ENCODE results near the gene PCDHA8.

The PCDHA8 gene

DNA sequence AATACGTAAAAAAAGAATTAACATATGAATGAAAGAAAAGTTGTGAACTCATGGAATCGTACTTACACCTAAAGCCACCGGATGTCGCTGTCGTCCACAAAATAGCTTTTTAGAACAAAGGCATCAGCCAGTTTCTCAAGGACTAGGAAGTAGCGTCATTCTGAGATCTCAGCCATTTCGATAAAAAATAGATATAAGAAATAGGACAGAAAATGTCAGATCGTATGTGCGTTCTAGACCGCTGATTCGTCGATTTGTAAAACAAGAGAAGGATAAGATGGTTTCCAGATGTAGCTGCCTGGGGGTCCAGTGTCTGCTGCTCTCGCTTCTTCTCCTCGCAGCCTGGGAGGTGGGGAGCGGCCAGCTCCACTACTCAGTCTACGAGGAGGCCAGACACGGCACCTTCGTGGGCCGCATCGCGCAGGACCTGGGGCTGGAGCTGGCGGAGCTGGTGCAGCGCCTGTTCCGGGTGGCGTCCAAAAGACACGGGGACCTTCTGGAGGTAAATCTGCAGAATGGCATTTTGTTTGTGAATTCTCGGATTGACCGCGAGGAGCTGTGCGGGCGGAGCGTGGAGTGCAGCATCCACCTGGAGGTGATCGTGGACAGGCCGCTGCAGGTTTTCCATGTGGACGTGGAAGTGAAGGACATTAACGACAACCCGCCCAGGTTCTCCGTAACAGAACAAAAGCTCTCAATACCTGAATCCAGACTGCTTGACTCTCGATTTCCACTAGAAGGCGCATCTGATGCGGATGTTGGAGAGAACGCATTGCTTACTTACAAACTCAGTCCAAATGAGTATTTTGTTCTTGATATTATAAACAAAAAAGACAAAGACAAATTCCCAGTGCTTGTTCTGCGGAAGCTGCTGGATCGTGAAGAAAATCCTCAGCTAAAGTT is 15.0 kb downstream of the PCDHA8 start, which contains the start of gene PCDHA10:
Gene PCDHA10 (plus strand): TSS at position 126 of the 903 bp plus-strand sequence. CDS start 152 bp downstream, at position 278.
- TF ChIP-seq, protein P1, sequence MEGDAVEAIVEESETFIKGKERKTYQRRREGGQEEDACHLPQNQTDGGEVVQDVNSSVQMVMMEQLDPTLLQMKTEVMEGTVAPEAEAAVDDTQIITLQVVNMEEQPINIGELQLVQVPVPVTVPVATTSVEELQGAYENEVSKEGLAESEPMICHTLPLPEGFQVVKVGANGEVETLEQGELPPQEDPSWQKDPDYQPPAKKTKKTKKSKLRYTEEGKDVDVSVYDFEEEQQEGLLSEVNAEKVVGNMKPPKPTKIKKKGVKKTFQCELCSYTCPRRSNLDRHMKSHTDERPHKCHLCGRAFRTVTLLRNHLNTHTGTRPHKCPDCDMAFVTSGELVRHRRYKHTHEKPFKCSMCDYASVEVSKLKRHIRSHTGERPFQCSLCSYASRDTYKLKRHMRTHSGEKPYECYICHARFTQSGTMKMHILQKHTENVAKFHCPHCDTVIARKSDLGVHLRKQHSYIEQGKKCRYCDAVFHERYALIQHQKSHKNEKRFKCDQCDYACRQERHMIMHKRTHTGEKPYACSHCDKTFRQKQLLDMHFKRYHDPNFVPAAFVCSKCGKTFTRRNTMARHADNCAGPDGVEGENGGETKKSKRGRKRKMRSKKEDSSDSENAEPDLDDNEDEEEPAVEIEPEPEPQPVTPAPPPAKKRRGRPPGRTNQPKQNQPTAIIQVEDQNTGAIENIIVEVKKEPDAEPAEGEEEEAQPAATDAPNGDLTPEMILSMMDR (conservative IDR thresholded peaks at IDR 0.05) = no peak
- H3K27ac ChIP-seq = no peak within 1 kb of the TSS

DNA sequence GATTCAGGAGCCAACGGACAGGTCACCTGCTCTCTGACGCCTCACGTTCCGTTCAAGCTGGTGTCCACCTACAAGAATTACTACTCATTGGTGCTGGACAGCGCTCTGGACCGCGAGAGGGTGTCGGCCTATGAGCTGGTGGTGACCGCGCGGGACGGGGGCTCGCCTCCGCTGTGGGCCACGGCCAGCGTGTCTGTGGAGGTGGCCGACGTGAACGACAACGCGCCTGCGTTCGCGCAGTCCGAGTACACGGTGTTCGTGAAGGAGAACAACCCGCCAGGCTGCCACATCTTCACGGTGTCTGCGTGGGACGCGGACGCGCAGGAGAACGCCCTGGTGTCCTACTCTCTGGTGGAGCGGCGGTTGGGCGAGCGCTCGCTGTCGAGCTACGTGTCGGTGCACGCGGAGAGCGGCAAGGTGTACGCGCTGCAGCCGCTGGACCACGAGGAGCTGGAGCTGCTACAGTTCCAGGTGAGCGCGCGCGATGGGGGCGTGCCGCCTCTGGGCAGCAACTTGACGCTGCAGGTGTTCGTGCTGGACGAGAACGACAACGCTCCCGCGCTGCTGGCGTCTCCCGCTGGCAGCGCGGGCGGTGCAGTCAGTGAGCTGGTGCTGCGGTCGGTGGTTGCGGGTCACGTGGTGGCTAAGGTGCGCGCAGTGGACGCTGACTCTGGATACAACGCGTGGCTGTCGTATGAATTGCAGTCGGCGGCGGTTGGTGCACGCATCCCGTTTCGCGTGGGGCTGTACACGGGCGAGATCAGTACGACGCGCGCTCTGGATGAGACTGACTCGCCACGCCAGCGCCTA is 16.4 kb downstream of the PCDHA8 start:
- H3K27ac ChIP-seq = no peak overlapping the region
- TF ChIP-seq, protein P1 (conservative IDR thresholded peaks at IDR 0.05) = no peak

DNA sequence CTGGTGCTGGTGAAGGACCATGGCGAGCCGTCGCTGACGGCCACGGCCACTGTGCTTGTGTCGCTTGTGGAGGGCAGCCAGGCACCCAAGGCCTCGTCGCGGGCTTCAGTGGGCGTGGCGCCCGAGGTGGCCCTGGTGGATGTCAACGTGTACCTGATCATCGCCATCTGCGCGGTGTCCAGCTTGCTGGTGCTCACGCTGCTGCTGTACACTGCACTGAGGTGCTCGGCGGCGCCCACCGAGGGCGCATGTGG is 16.9 kb downstream of the PCDHA8 start:
- H3K27ac ChIP-seq = no peak overlapping the region
- TF ChIP-seq, protein P1 (conservative IDR thresholded peaks at IDR 0.05) = no peak

DNA sequence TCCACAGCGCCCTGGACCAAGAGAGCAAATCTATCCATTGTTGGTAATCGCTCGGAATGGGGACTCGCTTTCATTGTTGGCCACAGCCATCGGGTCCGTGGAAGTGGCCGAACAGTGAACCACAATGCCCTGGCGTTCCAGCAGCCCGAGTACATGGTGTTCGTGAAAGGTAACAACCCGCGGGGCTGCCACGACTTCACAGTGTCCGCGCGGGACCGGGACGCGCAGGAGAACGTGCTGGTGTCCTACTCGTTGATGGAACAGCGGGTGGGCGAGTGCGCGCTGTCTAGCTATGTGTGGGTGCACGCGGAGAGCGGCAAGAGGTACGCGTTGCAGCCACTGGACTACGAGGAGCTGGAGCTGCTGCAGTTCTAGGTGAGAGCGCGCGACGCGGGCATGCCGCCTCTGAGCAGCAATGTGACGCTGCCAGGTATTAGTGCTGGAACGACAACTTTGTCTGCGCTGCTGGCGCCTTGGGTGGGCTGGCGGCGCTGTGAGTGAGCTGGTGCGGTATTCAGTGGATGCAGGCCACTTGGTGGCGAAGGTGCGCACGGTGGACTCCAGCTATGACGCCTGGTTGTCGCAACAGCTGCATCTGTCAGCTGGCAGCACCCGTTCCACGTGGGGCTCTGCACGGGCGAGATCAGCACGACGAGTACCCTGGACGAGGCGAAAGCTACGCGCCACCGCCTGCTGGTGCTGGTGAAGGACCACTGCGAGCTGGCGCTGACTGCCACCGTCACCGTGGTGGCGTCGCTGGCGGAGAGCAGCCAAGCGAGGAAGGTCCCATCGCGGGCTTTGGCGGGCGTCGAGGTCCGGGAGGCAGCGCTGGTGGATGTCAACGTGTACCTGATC is 21.7 kb downstream of the PCDHA8 start:
- TF ChIP-seq, protein P1 (conservative IDR thresholded peaks at IDR 0.05) = no peak
- H3K27ac ChIP-seq = no peak overlapping the region

DNA sequence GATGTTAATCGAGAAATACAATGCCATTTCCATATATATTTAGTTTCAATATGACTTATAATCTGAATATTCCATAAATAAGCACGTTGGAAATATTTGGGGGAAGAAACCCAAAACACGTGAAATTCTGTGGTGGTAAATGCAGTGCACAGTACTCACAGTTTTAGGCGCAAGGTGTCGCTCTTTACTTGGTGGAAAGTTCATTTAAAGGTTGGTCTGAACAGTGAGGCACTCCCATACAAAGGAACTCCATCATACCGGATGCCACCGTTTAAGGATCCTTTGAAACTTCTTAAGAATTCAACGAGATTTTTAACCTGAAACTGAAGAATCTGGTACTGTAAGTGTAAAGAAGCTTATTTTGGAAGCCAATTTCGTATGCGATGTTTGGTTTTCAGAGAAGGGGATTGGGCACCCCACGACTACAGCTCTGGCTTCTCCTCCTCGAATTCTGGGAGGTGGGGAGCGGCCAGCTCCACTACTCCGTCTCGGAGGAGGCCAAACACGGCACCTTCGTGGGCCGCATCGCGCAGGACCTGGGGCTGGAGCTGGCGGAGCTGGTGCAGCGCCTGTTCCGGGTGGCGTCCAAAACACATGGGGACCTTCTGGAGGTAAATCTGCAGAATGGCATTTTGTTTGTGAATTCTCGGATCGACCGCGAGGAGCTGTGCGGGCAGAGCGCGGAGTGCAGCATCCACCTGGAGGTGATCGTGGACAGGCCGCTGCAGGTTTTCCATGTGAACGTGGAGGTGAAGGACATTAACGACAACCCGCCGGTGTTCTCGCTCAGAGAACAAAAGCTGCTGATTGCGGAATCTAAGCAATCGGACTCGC is 28.0 kb downstream of the PCDHA8 start, which contains the start of gene PCDHA11:
Gene PCDHA11 (plus strand): TSS at position 237 of the 834 bp plus-strand sequence. CDS start 147 bp downstream, at position 384.
- TF ChIP-seq, protein P1 (conservative IDR thresholded peaks at IDR 0.05) = peak; percentile 67
- H3K27ac ChIP-seq = peak within 1 kb of the TSS; percentile 58

DNA sequence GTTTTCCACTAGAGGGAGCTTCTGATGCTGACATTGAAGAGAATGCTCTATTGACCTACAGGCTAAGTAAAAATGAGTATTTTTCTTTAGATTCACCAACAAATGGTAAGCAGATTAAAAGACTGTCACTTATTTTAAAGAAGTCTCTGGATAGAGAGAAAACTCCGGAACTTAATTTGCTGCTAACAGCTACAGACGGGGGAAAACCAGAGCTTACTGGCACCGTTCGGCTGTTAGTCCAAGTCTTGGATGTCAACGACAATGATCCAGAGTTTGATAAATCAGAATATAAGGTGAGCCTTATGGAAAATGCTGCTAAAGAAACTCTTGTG is 28.5 kb downstream of the PCDHA8 start:
- TF ChIP-seq, protein P1 (conservative IDR thresholded peaks at IDR 0.05) = peak; percentile 48
- H3K27ac ChIP-seq = peak overlapping the region; percentile 58
